ENCODE results near the gene TRIM27. TPM values are rescaled to one million over a fixed set of nuclear protein-coding genes. Genes with fewer than 3 reads are reported as not detected.
"Not testable (repeated sequence)": the region's sequence is repeated elsewhere in the genome, so short reads cannot be mapped to it uniquely, and the experiment has no call there.

Gene TRIM27
- total RNA-seq, 1 donor from 2014 or later = 53.5 TPM

- Mint-ChIP-seq H3K4me3 (ENCODE audit: unreplicated experiment) (peak overlapping the region; percentile 87), H3K36me3 (ENCODE audit: low read depth) (no peaks in the 10 kb centered on the region), H3K4me1 (ENCODE audit: low read depth) (peaks cover 37% of the 10 kb centered on the region), H3K27ac (ENCODE audit: unreplicated experiment) (peak overlapping the region; percentile 95), H3K27me3 (ENCODE audit: low read depth) (no peaks in the 10 kb centered on the region), H3K9me3 (ENCODE audit: low read depth) (no peaks in the 10 kb centered on the region)
- TF ChIP-seq CTCF (IDR thresholded peaks at IDR 0.05) = no peak
- DNase-seq (ENCODE audit: low spot score) = no peak
Measured at GRCh38 chr6:28940294-28940857, 16.6 kb upstream of the TRIM27 start.

- DNase-seq (ENCODE audit: low spot score) = no peak
- H3K36me3 Mint-ChIP-seq (ENCODE audit: low read depth) = no peaks in the 10 kb centered on the region
- H3K4me3 Mint-ChIP-seq (ENCODE audit: unreplicated experiment) = no peak overlapping the region
Measured at GRCh38 chr6:28933069-28933468, 9.3 kb upstream of the TRIM27 start.

GRCh38 chr6:28929887-28930620 is 6.3 kb upstream of the TRIM27 start:
- H3K9me3 Mint-ChIP-seq (ENCODE audit: low read depth) = no peaks in the 10 kb centered on the region
- H3K36me3 Mint-ChIP-seq (ENCODE audit: low read depth) = no peaks in the 10 kb centered on the region
- TF ChIP-seq CTCF (IDR thresholded peaks at IDR 0.05) = no peak
- peaks cover 2% of the 10 kb centered on the region for H3K27me3 Mint-ChIP-seq (ENCODE audit: low read depth)
- DNase-seq (ENCODE audit: low spot score) = no peak
- H3K4me1 Mint-ChIP-seq (ENCODE audit: low read depth) = no peaks in the 10 kb centered on the region
- H3K4me3 Mint-ChIP-seq (ENCODE audit: unreplicated experiment) = no peak overlapping the region
- H3K27ac Mint-ChIP-seq (ENCODE audit: unreplicated experiment) = no peak overlapping the region

More at GRCh38 chr6:28933069-28933468, 9.3 kb upstream of the TRIM27 start:
- Mint-ChIP-seq H3K27ac (ENCODE audit: unreplicated experiment) (no peak overlapping the region), H3K4me1 (ENCODE audit: low read depth) (no peaks in the 10 kb centered on the region), H3K27me3 (ENCODE audit: low read depth) (peaks cover 2% of the 10 kb centered on the region), H3K9me3 (ENCODE audit: low read depth) (no peaks in the 10 kb centered on the region)
- TF ChIP-seq CTCF (IDR thresholded peaks at IDR 0.05) = no peak

GRCh38 chr6:28929339-28929738 is 5.6 kb upstream of the TRIM27 start:
- not testable (repeated sequence) for H3K4me3 Mint-ChIP-seq (ENCODE audit: unreplicated experiment); DNase-seq (ENCODE audit: low spot score); H3K27me3 Mint-ChIP-seq (ENCODE audit: low read depth); H3K4me1 Mint-ChIP-seq (ENCODE audit: low read depth); H3K9me3 Mint-ChIP-seq (ENCODE audit: low read depth); H3K36me3 Mint-ChIP-seq (ENCODE audit: low read depth); H3K27ac Mint-ChIP-seq (ENCODE audit: unreplicated experiment)

- H3K4me3 Mint-ChIP-seq (ENCODE audit: unreplicated experiment) = no peak overlapping the region
- no peaks in the 10 kb centered on the region for H3K9me3 Mint-ChIP-seq (ENCODE audit: low read depth)
- H3K27me3 Mint-ChIP-seq (ENCODE audit: low read depth) = peaks cover 2% of the 10 kb centered on the region
- DNase-seq (ENCODE audit: low spot score) = no peak
- no peaks in the 10 kb centered on the region for H3K4me1 Mint-ChIP-seq (ENCODE audit: low read depth)
- H3K27ac Mint-ChIP-seq (ENCODE audit: unreplicated experiment) = no peak overlapping the region
- no peaks in the 10 kb centered on the region for H3K36me3 Mint-ChIP-seq (ENCODE audit: low read depth)
- TF ChIP-seq CTCF (IDR thresholded peaks at IDR 0.05) = no peak
Measured at GRCh38 chr6:28927846-28928245, 4.1 kb upstream of the TRIM27 start.
